A549 (cell line): ENCODE results near the gene SCGB2A2.
A peak's percentile ranks its signal among the peaks of the same experiment; 100 is the strongest.

Source experiments
- EHMT2 ChIP-seq: fragments of 200-600 bp; sonication (generic); IDR thresholded peaks from 2 replicates; pipeline ENCODE4 v1.6.1; 2016; ENCODE audit warnings: antibody characterized with exemption, low read depth, mild to moderate bottlenecking, moderate library complexity
- EP300 ChIP-seq, 2 experiments: fragments of >200 bp; sonication (Bioruptor Twin); formaldehyde crosslinking; IDR thresholded peaks; 2 replicates in 1 of 2; 3 replicates in 1 of 2; pipeline ENCODE4 v1.6.1; 2016 to 2017
- ESRRA ChIP-seq: fragments of 150-350 bp; IDR thresholded peaks from 2 replicates; pipeline ENCODE4 v1.6.1; 2014; ENCODE audit warnings: mild to moderate bottlenecking, low read length, borderline replicate concordance
- KDM1A ChIP-seq: fragments of 200-600 bp; sonication (generic); IDR thresholded peaks from 2 replicates; pipeline ENCODE4 v1.6.1; 2016; ENCODE audit warnings: low read depth, mild to moderate bottlenecking
- RARB ChIP-seq: fragments of 250-450 bp; sonication (Bioruptor Pico); IDR thresholded peaks from 2 replicates; pipeline ENCODE4 v1.8.0; 2021; ENCODE audit warnings: mild to moderate bottlenecking, moderate library complexity
- TF ChIP-seq, protein P1 (sequence below): fragments of 200-600 bp; sonication (generic); IDR thresholded peaks from 2 replicates; pipeline ENCODE4 v1.6.1; 2016; ENCODE audit warnings: antibody characterized with exemption, mild to moderate bottlenecking, moderate library complexity

DNA sequence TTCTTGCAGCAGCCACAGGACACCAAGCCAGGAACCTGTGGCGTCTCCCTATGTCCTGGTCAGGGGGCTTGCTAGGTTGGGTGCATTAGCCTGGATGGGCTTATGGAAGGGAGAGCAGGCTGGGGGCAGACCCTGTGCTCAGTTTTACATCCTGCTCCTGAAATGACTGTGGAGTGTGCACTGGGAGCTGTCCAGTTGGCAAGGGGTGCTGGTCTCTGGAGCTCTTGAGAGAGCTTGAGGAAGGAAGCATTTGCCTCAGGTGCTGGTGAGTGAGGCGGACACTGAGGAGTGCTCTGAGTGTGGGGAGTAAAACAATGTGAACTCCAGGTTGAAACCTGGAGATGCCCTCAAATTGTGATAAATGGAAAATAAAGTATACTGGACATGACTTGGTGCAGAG, 25.5 kb downstream of the SCGB2A2 start:
- no peak for TF ChIP-seq ESRRA
- TF ChIP-seq EHMT2: no peak
- TF ChIP-seq EP300 (IDR thresholded peaks at IDR 0.05): no peak
- TF ChIP-seq, protein P1, sequence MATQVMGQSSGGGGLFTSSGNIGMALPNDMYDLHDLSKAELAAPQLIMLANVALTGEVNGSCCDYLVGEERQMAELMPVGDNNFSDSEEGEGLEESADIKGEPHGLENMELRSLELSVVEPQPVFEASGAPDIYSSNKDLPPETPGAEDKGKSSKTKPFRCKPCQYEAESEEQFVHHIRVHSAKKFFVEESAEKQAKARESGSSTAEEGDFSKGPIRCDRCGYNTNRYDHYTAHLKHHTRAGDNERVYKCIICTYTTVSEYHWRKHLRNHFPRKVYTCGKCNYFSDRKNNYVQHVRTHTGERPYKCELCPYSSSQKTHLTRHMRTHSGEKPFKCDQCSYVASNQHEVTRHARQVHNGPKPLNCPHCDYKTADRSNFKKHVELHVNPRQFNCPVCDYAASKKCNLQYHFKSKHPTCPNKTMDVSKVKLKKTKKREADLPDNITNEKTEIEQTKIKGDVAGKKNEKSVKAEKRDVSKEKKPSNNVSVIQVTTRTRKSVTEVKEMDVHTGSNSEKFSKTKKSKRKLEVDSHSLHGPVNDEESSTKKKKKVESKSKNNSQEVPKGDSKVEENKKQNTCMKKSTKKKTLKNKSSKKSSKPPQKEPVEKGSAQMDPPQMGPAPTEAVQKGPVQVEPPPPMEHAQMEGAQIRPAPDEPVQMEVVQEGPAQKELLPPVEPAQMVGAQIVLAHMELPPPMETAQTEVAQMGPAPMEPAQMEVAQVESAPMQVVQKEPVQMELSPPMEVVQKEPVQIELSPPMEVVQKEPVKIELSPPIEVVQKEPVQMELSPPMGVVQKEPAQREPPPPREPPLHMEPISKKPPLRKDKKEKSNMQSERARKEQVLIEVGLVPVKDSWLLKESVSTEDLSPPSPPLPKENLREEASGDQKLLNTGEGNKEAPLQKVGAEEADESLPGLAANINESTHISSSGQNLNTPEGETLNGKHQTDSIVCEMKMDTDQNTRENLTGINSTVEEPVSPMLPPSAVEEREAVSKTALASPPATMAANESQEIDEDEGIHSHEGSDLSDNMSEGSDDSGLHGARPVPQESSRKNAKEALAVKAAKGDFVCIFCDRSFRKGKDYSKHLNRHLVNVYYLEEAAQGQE: peak; percentile 87
- no peak for TF ChIP-seq RARB (CRISPR knock-in tag)
- TF ChIP-seq KDM1A: no peak
